Memory B cell (primary cell): ENCODE measurements around the gene PRMT5.
A peak's percentile ranks its signal among the peaks of the same experiment; 100 is the strongest.
"Not testable (repeated sequence)": the region's sequence is repeated elsewhere in the genome, so short reads cannot be mapped to it uniquely, and the experiment has no call there.

Experiments
- ATAC-seq: fragments of 150-1000 bp; cut with Tn5 transposase; 2 replicates; pipeline ENCODE4 v1.10.0; 2021; ENCODE audit warnings: low read depth, mild to moderate bottlenecking, moderate library complexity
- DNase-seq, 2 donors: peaks; one replicate each; pipeline ENCODE4 v3.0.0; 2022; ENCODE audit warnings: low spot score in 2 of 2
- H3K27ac Mint-ChIP-seq: one replicate; pipeline ENCODE4 v1.8.0; 2022; ENCODE audit warnings: mild to moderate bottlenecking, moderate library complexity, mixed read lengths
- H3K27me3 Mint-ChIP-seq: one replicate; pipeline ENCODE4 v1.8.0; 2022; ENCODE audit warnings: mixed read lengths
- H3K36me3 Mint-ChIP-seq: one replicate; pipeline ENCODE4 v1.8.0; 2022; ENCODE audit warnings: mild to moderate bottlenecking, mixed read lengths
- H3K4me1 Mint-ChIP-seq: one replicate; pipeline ENCODE4 v1.8.0; 2022; ENCODE audit warnings: mixed read lengths
- H3K4me3 Mint-ChIP-seq: one replicate; pipeline ENCODE4 v1.8.0; 2022; ENCODE audit warnings: mild to moderate bottlenecking, moderate library complexity, mixed read lengths
- H3K9me3 Mint-ChIP-seq: one replicate; pipeline ENCODE4 v1.8.0; 2022; ENCODE audit warnings: mixed read lengths

PRMT5 gene

GRCh38 chr14:22962061-22962676 is 33.0 kb upstream of the PRMT5 start:
- no peaks in the 10 kb centered on the region for H3K27me3 Mint-ChIP-seq
- no peaks in the 10 kb centered on the region for H3K4me1 Mint-ChIP-seq
- no peaks in the 10 kb centered on the region for H3K9me3 Mint-ChIP-seq
- DNase-seq (no peak), ATAC-seq (no peak)
- no peaks in the 10 kb centered on the region for H3K36me3 Mint-ChIP-seq
- H3K4me3 Mint-ChIP-seq: no peak overlapping the region
- H3K27ac Mint-ChIP-seq: no peak overlapping the region

GRCh38 chr14:22955702-22956569 is 26.8 kb upstream of the PRMT5 start:
- Mint-ChIP-seq H3K4me1 (peaks cover 8% of the 10 kb centered on the region), H3K9me3 (no peaks in the 10 kb centered on the region), H3K36me3 (peaks cover 8% of the 10 kb centered on the region), H3K27me3 (no peaks in the 10 kb centered on the region), H3K27ac (peak overlapping the region; percentile 75), H3K4me3 (peak overlapping the region; percentile 87)
- DNase-seq (no peak), ATAC-seq (no peak)

GRCh38 chr14:22952418-22952817 is 23.2 kb upstream of the PRMT5 start:
- DNase-seq (no peak), ATAC-seq (no peak)
- H3K9me3 Mint-ChIP-seq: no peaks in the 10 kb centered on the region
- H3K36me3 Mint-ChIP-seq: peaks cover 13% of the 10 kb centered on the region
- no peak overlapping the region for H3K4me3 Mint-ChIP-seq
- H3K4me1 Mint-ChIP-seq: peaks cover 8% of the 10 kb centered on the region
- no peak overlapping the region for H3K27ac Mint-ChIP-seq
- no peaks in the 10 kb centered on the region for H3K27me3 Mint-ChIP-seq

- ATAC-seq, DNase-seq, H3K27ac Mint-ChIP-seq, H3K27me3 Mint-ChIP-seq, H3K4me3 Mint-ChIP-seq, H3K9me3 Mint-ChIP-seq, H3K4me1 Mint-ChIP-seq: not testable (repeated sequence)
- peaks cover 18% of the 10 kb centered on the region for H3K36me3 Mint-ChIP-seq
Measured at GRCh38 chr14:22951795-22952194, 22.6 kb upstream of the PRMT5 start.

- peaks cover 23% of the 10 kb centered on the region for H3K36me3 Mint-ChIP-seq
- ATAC-seq: no peak
Measured at GRCh38 chr14:22945642-22946041, 16.5 kb upstream of the PRMT5 start.

GRCh38 chr14:22939684-22940083 is 10.5 kb upstream of the PRMT5 start:
- Mint-ChIP-seq H3K27ac (no peak overlapping the region), H3K9me3 (no peaks in the 10 kb centered on the region), H3K27me3 (no peaks in the 10 kb centered on the region), H3K4me1 (no peaks in the 10 kb centered on the region), H3K4me3 (no peak overlapping the region), H3K36me3 (peaks cover 8% of the 10 kb centered on the region)
- DNase-seq (no peak), ATAC-seq (no peak)

More at GRCh38 chr14:22945642-22946041, 16.5 kb upstream of the PRMT5 start:
- DNase-seq: no peak
- no peaks in the 10 kb centered on the region for H3K9me3 Mint-ChIP-seq
- H3K4me3 Mint-ChIP-seq: no peak overlapping the region
- H3K27me3 Mint-ChIP-seq: no peaks in the 10 kb centered on the region
- no peaks in the 10 kb centered on the region for H3K4me1 Mint-ChIP-seq
- no peak overlapping the region for H3K27ac Mint-ChIP-seq

GRCh38 chr14:22935156-22935555 is 6.0 kb upstream of the PRMT5 start:
- Mint-ChIP-seq H3K27ac (no peak overlapping the region), H3K36me3 (no peaks in the 10 kb centered on the region), H3K27me3 (no peaks in the 10 kb centered on the region), H3K4me3 (no peak overlapping the region), H3K9me3 (no peaks in the 10 kb centered on the region), H3K4me1 (peaks cover 2% of the 10 kb centered on the region)
- ATAC-seq (no peak), DNase-seq (no peak)

- Mint-ChIP-seq H3K4me3 (no peak overlapping the region), H3K36me3 (no peaks in the 10 kb centered on the region), H3K9me3 (no peaks in the 10 kb centered on the region), H3K4me1 (peaks cover 11% of the 10 kb centered on the region), H3K27ac (no peak overlapping the region), H3K27me3 (no peaks in the 10 kb centered on the region)
- no peak for ATAC-seq
- DNase-seq: no peak
Measured at GRCh38 chr14:22932146-22932545, 3.0 kb upstream of the PRMT5 start.

- no peaks in the 10 kb centered on the region for H3K27me3 Mint-ChIP-seq
- no peaks in the 10 kb centered on the region for H3K9me3 Mint-ChIP-seq
- peaks cover 17% of the 10 kb centered on the region for H3K4me1 Mint-ChIP-seq
- peaks cover 5% of the 10 kb centered on the region for H3K36me3 Mint-ChIP-seq
- no peak overlapping the region for H3K4me3 Mint-ChIP-seq
- DNase-seq (no peak), ATAC-seq (peak; percentile 9)
- H3K27ac Mint-ChIP-seq: no peak overlapping the region
Measured at GRCh38 chr14:22929961-22930364, 787 bp upstream of the PRMT5 start.

- Mint-ChIP-seq H3K27me3 (no peaks in the 10 kb centered on the region), H3K4me3 (no peak overlapping the region), H3K27ac (no peak overlapping the region), H3K4me1 (peaks cover 17% of the 10 kb centered on the region), H3K9me3 (no peaks in the 10 kb centered on the region), H3K36me3 (peaks cover 14% of the 10 kb centered on the region)
- DNase-seq: no peak
- ATAC-seq: no peak
Measured at GRCh38 chr14:22928237-22929103, 706 bp downstream of the PRMT5 start.

GRCh38 chr14:22926316-22926715 is 2.9 kb downstream of the PRMT5 start:
- Mint-ChIP-seq H3K27ac (no peak overlapping the region), H3K27me3 (no peaks in the 10 kb centered on the region), H3K4me1 (peaks cover 15% of the 10 kb centered on the region), H3K9me3 (no peaks in the 10 kb centered on the region), H3K36me3 (peaks cover 24% of the 10 kb centered on the region), H3K4me3 (no peak overlapping the region)
- no peak for DNase-seq
- no peak for ATAC-seq

- Mint-ChIP-seq H3K4me3 (no peak overlapping the region), H3K36me3 (peaks cover 27% of the 10 kb centered on the region), H3K27me3 (no peaks in the 10 kb centered on the region), H3K9me3 (no peaks in the 10 kb centered on the region), H3K27ac (no peak overlapping the region), H3K4me1 (peaks cover 15% of the 10 kb centered on the region)
- ATAC-seq (no peak), DNase-seq (no peak)
Measured at GRCh38 chr14:22925513-22925912, 3.7 kb downstream of the PRMT5 start.

- no peak overlapping the region for H3K27ac Mint-ChIP-seq
- H3K36me3 Mint-ChIP-seq: peaks cover 27% of the 10 kb centered on the region
- H3K4me3 Mint-ChIP-seq: no peak overlapping the region
- H3K9me3 Mint-ChIP-seq: no peaks in the 10 kb centered on the region
- no peak for ATAC-seq
- H3K27me3 Mint-ChIP-seq: no peaks in the 10 kb centered on the region
- DNase-seq: no peak
- H3K4me1 Mint-ChIP-seq: peaks cover 15% of the 10 kb centered on the region
Measured at GRCh38 chr14:22923746-22924145, 5.4 kb downstream of the PRMT5 start.

- no peak overlapping the region for H3K4me3 Mint-ChIP-seq
Measured at GRCh38 chr14:22922294-22922693, 6.9 kb downstream of the PRMT5 start.

More at GRCh38 chr14:22922294-22922693, 6.9 kb downstream of the PRMT5 start:
- no peak for ATAC-seq
- DNase-seq: no peak
- Mint-ChIP-seq H3K27me3 (no peaks in the 10 kb centered on the region), H3K4me1 (peaks cover 14% of the 10 kb centered on the region), H3K9me3 (no peaks in the 10 kb centered on the region), H3K27ac (no peak overlapping the region), H3K36me3 (peaks cover 30% of the 10 kb centered on the region)
